HUDEP-2 (cell line): ENCODE data around the gene LAMC3.
"Not testable (repeated sequence)": the region's sequence is repeated elsewhere in the genome, so short reads cannot be mapped to it uniquely, and the experiment has no call there.

ENCODE experiments used
- DNase-seq, 76 experiments: peaks; one replicate each; lab custom pipeline; 2025; ENCODE audit not compliant: unreplicated experiment in 76 of 76; lab: John Stamatoyannopoulos, UW

LAMC3 gene

DNA sequence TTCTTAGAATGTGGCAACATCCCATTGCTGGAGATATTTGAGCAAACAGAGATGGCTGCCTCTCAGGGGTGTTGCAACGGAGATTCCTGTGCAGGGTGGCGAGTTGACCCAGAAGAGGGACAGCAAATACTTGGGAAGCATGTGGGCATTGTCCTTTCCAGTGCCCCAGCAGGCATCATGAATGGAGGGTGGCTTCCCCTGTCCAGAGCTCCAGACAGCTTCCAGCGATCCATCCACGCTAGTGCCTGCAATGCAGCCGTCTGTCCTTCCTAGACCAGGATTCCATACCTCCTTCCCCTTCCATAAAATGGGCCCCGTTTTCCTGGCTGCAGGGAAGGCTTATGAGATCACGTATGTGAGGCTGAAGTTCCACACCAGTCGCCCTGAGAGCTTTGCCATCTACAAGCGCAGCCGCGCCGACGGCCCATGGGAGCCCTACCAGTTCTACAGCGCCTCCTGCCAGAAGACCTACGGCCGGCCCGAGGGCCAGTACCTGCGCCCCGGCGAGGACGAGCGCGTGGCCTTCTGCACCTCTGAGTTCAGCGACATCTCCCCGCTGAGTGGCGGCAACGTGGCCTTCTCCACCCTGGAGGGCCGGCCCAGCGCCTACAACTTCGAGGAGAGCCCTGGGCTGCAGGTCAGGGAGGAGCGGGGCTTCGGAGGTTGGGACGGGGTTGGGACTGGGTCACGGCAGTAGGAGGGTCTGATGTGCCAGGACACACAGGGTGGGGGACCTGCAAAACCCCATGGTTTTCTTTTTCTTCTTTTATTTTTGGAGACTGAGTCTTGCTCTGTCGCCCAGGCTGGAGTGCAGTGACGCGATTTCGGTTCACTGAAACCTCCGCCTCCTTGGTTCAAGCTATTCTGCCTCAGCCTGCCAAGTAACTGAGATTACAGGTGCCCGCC lies 17.2 kb downstream of the LAMC3 start:
- DNase-seq, result no peak

DNA sequence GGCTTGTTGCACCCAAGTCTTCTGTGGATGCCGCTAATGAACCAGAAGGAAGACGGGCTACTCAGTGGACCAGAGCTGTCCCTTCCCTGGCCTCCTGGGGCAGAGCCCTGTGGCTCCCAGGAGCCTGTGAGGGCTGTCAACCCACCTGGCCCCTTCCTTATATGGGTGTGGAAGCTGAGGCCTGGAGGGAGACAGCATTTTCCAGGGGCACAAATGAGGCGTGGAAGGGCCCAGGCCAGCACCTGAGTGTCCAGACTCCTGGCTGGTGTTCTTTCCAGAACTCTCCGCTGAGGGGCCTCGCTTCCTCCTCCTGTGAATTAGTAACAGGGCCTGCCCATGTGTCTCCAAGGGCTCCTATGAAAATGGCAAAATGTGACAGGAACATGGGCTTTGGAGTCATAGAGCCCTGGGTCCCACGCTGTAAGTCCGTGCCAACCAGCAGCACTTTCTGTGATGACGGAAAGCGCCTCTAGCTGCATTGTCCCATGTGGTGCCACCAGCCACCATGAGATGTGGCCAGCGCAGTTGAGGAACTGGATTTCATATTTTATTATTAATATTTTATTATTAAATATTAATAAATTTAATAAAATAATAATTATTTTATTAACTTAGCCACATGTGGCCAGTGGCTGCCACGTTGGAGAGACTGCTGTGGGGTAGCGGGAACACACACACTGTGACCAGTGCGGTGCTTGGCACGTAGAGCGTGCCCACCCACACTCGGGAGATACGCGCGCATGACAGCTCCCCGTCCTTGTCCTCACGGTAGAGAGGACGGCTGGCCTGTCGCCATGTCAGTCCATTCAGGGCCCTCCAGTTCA lies 18.3 kb downstream of the LAMC3 start:
- DNase-seq, result no peak

DNA sequence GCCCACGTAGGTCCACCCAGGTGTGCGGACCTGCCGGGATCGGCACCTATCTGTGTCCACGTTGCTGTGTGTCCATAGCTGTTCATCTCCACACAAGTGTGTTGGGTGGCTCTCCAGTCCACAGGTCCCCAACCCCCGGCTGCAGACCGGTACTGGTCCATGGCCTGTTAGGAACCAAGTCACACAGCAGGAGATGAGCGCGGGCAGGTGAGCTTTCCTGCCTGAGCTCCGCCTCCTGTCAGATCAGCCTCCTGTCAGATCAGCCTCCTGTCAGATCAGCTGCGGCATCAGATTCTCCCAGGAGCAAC lies 18.9 kb downstream of the LAMC3 start:
- no peak for DNase-seq

DNA sequence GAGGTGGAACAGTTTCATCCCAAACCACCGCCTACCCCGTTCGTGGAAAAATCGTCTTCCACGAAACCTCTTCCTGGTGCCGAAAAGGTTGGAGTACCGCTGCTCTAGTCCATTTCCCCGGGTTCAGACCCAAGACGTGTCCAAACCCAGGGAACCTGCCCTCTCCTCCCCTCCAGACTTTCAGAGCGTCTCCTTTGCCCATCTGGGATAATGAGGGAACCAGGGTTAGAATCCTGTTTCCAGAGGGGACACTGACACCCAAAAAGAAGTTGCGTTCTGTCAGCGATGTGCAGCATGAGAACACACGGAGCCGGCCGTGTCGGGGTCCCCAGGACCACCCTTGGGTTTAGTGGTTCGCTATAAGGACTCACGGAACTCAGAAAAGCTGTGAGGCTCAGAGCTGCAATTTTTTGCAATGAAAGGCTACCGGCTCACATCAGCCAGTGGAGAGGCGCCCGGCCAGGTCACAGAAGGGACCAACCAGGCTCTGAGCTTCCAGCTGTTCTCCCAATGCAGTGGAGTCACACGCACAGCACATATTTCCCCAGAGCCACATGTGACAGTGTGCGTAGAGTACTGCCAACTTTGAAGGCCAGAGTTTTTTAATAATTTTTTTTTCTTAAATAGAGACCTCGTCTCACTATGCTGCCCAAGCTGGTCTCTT lies 19.4 kb downstream of the LAMC3 start:
- no peak for DNase-seq

DNA sequence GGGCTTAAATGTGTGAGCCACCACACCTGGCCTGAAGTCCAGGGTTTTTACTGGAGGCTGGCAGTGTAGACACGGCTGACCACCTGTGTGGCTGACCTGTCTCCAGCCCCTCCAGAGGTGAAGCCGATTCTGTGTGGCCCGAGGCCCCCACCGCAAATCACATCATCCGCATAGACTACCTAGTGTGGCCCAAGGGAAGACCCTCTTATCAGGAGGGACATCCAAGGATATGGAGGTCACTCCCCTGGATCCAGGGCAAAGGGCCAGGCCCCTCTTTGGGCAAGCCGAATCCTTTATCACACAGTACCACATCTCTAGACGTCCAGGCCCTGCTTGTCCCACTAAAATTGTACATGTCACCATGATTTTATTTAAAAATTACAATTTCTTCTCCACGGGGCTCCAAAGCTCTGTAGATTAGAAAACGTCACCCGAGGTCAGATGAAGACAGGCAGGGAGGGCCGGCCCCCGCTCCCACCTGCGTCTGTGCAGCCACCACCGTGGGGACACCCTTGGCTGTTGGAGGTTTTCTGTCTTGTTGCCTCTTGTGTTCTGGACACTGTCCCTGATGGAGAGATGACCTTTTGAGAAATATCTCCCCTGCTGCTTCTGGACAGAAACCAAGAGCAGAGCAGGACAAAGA lies 20.1 kb downstream of the LAMC3 start:
- DNase-seq, result no peak

DNA sequence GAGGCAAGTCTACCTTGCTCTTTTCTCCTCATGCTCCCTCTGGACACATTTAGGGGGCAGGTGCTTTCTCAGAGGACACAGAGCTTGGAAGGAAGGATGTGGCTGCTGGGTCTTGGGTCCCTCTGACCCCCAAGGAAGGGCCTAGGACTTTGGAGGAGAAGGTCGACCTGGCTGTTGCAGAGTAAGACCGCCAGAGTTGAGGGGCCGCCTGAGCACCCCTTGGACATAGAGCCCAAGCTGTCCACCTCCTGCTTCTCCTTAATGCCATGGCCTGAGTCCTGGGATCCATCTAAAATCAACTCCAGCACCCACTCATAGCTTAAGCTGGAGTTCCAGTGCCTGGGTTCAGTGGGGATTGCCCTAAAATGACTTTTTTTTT lies 20.6 kb downstream of the LAMC3 start:
- DNase-seq, result no peak

DNA sequence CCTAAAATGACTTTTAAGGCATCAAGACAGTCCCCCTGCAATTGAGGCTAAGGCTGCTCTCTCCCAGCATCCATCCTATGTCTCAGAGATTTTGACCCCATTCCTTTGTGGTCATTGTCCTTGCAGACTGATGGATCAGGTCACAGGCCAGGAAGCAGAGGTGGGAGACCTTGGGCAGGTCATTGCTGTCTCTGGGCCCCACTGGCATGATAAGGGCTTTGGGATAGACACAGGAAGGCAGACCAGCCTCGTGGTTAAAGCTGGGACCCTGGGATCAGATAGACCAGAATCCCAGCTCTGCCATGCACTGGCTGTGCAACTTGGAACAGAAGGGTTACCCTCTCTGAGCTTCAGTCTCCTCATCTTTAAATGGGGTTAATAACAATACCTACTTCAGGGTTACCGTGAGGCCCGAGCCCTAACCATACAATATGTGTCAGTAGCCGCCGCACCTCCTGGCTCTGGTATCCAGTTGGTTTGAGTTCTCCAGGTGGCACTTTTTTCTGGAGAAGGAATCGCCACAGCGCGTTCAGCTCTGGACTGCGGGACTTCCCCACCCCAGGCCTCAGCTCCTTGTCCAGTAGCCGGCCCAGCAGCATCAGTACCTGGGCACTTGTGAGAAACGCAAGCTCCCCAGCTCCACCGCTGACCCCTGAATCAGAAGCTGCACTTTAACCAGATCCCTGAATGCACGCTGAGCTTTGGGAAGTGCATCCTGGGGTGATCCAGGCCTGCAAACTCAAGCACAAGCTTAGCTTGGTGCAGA lies 21.4 kb downstream of the LAMC3 start:
- no peak for DNase-seq

DNA sequence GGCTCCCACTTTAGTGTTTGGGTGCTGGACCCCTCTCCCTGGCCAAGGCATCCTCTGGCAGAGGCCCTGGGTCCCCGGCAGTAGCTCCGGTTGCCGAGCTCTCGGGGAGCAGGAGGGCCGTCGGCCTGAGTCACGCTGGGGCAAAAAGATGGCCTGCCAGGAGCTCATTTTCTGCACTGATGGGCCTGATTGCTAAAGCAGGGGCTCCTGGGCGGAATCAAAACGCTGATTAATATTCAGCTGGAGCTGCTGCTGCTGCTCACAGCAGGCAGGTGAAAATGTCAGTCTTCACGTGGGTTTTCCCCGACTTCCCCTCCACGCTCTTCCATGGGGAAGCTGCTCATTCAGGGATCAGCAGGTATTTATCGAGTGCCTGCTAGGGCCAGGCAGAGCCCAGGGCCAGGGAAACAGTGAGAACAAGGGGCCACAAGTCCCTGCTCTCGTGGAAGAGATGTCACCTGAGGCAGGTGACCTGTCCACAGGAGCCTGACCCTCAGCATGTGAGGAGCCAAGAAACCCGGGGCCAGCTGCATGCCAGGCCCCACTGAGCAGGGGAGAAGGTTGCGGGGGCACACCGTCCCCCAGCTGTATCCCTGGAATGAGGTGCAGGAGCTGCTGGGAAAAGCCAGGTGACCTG lies 22.1 kb downstream of the LAMC3 start:
- DNase-seq, result no peak

DNA sequence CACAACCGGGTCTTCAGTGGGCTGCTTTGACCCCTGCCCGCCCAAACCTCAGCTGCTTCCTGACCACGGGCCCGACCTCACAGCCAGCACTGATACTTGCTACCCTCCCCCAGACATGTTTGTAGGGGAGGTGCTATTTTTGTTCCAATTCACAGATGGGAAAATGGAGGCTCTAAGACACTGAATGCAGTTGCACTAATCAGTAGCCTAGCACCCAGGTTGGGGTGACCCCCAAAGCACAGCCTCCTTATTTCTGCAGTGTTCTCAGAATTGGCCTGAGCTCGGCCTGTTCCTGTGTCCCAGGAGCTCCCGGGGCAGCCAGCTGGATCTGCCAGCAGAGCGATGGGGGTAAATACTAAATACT lies 22.6 kb downstream of the LAMC3 start:
- DNase-seq, result no peak

DNA sequence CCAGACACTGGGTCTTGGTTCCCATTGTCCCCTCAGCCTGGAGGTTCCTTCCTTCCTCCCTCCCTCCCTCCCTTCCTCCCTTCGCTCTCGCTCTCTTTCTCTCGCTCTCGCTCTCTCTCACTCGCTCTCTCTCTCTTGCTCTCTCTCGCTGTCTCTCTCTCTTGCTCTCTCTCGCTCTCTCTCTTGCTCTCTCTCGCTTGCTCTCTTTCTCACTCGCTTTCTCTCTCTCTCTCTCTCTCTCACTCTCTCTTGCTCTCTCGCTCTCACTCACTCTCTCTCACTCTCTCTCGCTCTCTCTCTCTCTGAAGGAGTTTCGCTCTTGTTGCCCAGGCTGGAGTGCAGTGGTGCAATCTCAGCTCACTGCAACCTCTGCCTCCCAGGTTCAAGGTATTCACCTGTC lies 23.4 kb downstream of the LAMC3 start:
- DNase-seq, result no peak

DNA sequence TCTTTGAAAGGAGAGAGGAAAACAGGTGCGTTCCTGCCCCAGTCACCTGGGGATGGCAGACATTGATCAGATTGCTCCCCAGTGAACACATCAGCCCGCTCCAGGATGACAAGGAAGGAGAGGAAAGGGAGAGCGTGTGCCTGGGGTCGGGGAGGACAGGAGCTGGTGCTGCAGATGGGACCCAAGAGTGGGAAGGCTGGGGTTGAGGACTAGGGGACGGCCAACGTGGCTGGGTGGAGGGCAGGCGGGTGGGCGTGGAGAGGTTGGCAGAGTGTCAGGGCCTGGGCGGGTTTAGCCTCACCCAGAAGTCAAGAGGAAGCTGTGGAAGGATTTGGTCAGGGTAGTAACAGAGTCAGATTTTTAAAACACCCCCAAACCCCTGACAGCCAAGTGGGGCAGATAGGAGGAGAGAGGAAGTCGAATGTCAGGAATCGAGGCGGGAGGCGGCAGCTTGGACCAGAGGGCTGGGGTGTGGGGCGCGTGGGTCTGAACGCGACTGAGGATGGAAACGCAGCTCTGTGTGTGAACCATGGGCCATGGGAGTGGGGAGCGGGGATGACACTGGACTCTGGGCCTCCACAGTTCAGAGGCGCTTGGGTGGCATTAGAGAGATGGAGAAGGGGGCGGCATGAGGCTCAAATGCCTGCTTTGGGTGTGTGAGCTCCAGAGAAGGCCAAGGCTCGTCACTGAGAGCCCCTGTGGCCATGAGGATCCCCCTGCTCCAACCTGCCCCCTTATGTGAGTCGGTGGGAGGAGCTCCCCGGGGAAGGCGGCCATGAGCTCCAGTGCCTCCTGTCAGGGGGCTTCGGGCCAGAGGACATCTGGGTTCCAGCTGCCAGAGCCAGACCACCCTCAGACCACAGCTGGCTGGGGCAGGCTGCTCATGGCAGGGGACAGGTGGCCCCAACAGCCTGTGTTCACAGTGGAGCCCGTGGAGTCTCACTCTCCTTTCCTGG lies 24.6 kb downstream of the LAMC3 start:
- DNase-seq, result no peak

DNA sequence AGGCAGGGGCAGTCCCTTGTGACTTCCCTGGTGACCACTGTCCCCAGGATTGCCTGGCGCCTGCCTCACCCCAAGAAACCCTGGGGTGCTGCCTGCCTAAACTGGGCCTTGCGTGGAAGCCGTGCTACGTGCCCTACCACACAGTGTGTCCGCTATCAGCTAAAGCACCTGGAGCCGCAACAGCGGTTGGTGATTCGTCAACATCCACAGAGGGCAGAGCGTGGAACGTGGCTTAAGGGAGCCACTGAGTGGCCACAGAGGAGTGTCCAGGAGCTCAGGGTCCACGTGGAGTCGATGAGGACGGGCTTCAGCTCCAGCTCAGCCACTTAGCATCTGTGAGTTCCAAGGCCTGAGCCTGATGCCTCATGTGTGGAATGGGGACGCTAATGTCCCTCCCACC lies 25.3 kb downstream of the LAMC3 start:
- DNase-seq, result no peak

DNA sequence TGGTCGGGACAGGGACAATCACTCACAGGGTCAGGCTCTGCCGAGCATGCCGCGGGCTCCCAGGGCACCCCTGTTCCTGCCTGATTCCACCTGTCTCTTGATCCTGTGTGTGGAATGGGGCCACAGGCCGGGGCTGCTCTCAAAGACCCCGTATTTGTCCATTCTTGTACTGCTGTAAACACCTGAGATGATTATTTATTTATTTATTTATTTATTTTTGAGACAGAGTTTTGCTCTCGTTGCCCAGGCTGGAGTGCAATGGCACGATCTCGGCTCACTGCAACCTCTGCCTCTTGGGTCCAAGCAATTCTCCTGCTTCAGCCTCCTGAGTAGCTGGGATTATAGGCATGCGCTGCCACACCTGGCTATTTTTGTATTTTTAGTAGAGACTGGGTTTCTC lies 25.8 kb downstream of the LAMC3 start:
- not testable (repeated sequence) for DNase-seq

DNA sequence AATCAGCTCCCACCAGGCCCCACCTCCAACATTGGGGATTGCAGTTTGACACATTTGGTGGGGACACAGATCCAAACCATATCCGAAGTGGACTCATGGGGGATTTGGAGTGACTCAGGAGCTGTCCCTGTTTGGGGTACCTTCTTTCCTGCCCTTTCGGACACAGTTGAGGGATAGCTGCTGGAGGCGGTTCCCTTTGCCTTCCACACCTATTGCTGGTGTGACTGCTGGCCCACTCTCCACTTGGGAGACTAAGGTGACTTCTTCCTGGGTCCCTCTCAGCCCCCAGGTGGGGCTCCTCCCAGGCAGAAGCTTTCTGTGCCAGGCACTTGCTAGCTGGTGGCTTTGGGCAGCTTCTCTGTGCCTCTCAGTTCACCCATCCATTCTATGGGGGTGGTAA lies 26.6 kb downstream of the LAMC3 start:
- DNase-seq, result no peak

DNA sequence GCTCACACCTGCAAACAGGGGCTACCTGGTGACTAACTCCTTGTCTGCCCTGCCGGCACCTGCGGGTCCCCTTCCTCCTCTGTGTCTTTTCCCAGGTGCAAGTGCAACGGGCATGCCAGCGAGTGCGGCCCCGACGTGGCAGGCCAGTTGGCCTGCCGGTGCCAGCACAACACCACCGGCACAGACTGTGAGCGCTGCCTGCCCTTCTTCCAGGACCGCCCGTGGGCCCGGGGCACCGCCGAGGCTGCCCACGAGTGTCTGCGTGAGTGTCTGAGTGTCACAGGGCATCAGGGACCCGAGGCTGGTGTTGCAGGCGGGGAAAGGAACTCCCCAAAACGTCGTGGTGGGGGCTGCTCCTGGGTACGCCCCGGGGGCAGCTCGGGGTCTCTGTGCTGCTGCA lies 27.1 kb downstream of the LAMC3 start:
- DNase-seq, result no peak

DNA sequence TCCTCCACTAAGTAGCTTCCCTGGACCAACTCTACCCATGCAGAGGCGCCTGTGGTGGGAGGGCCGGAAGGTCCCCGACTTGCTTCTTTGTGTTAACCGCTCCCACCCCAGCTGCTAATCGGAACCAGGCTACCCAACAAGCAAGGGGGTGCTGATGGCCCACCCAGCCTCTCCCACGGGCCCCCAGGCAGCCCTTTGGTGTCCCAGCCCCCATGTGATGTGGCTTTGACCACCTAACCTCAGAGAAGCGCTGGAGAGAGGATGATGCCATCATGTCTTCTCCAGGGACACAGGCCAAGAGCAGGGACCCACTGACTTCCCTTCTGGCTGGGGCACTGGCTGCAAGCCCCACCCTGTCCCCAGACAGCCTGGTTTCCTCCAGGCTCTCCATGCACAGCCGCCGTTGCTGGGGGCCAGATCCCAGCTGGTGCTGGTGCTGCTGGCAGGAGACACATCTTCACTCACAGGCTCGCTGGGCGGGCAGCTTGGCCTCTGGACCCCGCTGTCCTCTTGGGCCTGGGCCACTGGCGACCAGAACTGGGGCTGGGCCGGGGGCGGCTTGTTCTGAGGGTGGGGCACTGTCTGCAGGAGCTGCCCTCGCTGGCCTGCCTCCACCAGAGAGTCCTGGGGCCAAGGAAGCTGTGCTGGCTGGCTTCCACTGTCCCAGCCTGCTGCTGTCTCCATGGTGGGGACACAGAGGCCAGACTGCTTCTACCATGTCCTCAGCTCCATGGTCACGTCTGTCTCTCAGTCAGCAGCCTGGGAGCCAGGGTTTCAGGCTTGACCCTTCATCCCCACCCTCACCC lies 27.8 kb downstream of the LAMC3 start:
- DNase-seq, result no peak

DNA sequence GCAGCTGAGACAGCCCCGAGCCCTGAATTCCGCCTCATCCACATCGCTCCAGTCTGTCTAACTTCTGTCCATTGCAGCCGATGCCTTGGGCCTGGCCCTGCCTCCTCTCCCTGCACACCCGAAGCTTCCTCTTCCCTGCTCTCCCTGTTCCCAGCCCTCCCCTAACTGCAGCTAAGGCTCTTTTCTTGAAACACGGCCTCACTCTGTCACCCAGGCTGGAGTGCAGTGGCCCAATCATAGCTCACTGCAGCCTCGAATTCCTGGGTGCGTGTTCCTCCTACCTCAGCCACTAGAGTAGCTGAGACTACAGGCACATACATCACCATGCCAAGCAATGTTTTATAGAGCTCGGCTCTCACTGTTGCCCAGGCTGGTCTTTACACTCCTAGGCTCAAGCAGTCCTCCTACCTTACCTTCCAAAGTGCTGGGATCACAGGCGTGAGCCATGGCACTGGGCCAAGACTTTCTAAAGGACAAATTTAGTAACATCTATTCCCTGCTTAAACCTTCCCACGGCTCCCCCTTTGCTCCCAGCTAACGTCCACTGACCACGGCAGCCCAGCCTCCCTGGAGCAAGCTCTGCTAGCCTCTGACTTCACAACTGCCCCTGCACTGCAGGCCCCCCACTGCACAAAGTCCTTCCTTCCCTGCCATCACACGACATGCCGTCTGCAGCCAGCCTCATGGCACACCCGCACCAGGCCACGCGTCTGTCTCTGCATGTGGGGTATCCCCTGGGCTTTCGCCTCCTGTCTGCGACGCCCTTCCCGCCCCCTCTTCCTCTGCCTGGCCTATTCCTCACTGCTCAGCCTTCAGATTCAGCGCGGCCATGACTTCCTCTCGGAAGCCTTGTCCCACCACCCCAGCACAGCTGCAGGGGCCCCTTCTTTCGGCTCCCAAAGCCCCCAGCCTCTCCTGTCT lies 28.6 kb downstream of the LAMC3 start:
- no peak for DNase-seq
